22Rv1 (cell line): ENCODE measurements around the gene H3-3A.

Experiments used
- ZFX ChIP-seq: fragments of 450-650 bp; IDR thresholded peaks from 2 replicates; pipeline ENCODE4 v1.6.1; 2017; ENCODE audit warnings: antibody characterized with exemption, borderline replicate concordance
- TF ChIP-seq, protein P1 (sequence below): fragments of 450-650 bp; IDR thresholded peaks from 2 replicates; pipeline ENCODE4 v1.5.1; 2017; ENCODE audit warnings: mild to moderate bottlenecking

DNA sequence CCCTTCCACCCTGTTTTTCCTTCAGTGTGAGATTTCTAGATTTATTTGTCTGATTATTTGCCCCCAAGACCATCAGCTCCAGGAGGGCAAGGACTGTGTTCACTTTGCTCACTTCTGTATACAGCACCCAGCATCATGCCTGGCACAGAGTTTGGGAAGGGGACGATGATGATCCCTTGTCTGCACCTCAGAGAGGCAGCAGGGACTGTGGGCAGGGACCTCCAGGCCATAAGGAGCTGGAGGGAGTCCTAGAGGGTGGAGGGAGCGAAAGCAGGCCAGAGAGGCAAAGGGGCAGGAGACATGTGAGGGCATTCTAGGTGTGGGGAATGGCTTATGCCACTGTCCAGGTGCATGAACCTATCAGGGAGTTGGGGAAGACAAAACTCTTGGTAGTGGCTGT lies 32.8 kb downstream of the H3-3A start:
- TF ChIP-seq, protein P1, sequence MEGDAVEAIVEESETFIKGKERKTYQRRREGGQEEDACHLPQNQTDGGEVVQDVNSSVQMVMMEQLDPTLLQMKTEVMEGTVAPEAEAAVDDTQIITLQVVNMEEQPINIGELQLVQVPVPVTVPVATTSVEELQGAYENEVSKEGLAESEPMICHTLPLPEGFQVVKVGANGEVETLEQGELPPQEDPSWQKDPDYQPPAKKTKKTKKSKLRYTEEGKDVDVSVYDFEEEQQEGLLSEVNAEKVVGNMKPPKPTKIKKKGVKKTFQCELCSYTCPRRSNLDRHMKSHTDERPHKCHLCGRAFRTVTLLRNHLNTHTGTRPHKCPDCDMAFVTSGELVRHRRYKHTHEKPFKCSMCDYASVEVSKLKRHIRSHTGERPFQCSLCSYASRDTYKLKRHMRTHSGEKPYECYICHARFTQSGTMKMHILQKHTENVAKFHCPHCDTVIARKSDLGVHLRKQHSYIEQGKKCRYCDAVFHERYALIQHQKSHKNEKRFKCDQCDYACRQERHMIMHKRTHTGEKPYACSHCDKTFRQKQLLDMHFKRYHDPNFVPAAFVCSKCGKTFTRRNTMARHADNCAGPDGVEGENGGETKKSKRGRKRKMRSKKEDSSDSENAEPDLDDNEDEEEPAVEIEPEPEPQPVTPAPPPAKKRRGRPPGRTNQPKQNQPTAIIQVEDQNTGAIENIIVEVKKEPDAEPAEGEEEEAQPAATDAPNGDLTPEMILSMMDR, result no peak
- TF ChIP-seq ZFX, result no peak
